ENCODE measurements around the gene CHD9. TPM values are rescaled to one million over a fixed set of nuclear protein-coding genes. Genes with fewer than 3 reads are reported as not detected.

CHD9 gene
- total RNA-seq, 4 donors from 2014 or later: 46.9 to 174 (median 133) TPM

- Histone ChIP-seq H3K4me1 (no peaks in the 10 kb centered on the region), H3K9me3 (no peaks in the 10 kb centered on the region), H3K27ac (no peak overlapping the region), H3K4me3 (no peak overlapping the region), H3K36me3 (no peaks in the 10 kb centered on the region), H3K27me3 (no peaks in the 10 kb centered on the region)
- intact Hi-C loops (cut with DNase I; ENCODE audit: low total_unique reads): no loop called here
- no peak for DNase-seq
- TF ChIP-seq POLR2A (IDR thresholded peaks at IDR 0.05) (no peak), CTCF (IDR thresholded peaks at IDR 0.05) (no peak)
These were observed 6.9 kb downstream of the CHD9 start for GRCh38 chr16:53061701-53062159.

- no peak for DNase-seq
- Histone ChIP-seq H3K4me1 (no peaks in the 10 kb centered on the region), H3K9me3 (no peaks in the 10 kb centered on the region), H3K27me3 (no peaks in the 10 kb centered on the region), H3K4me3 (no peak overlapping the region), H3K27ac (no peak overlapping the region), H3K36me3 (no peaks in the 10 kb centered on the region)
- TF ChIP-seq CTCF (IDR thresholded peaks at IDR 0.05) (no peak), POLR2A (IDR thresholded peaks at IDR 0.05) (no peak)
- intact Hi-C loops (cut with DNase I; ENCODE audit: low total_unique reads): no loop called here
These were observed 9.3 kb downstream of the CHD9 start for GRCh38 chr16:53064081-53064578.

GRCh38 chr16:53065461-53066061 is 10.8 kb downstream of the CHD9 start:
- DNase-seq: no peak
- H3K9me3 ChIP-seq: no peaks in the 10 kb centered on the region
- no peaks in the 10 kb centered on the region for H3K27me3 ChIP-seq
- H3K4me3 ChIP-seq: no peak overlapping the region
- peak overlapping the region; percentile 12 to 32 for H3K27ac ChIP-seq
- TF ChIP-seq POLR2A (IDR thresholded peaks at IDR 0.05): no peak
- no peak for TF ChIP-seq CTCF (IDR thresholded peaks at IDR 0.05)
- intact Hi-C loops (cut with DNase I; ENCODE audit: low total_unique reads): no loop called here
- H3K36me3 ChIP-seq: no peaks in the 10 kb centered on the region
- no peaks in the 10 kb centered on the region for H3K4me1 ChIP-seq

GRCh38 chr16:53067675-53068074 is 12.9 kb downstream of the CHD9 start:
- intact Hi-C loops (cut with DNase I; ENCODE audit: low total_unique reads): no loop called here
- Histone ChIP-seq H3K36me3 (no peaks in the 10 kb centered on the region), H3K4me3 (no peak overlapping the region), H3K27me3 (no peaks in the 10 kb centered on the region), H3K27ac (no peak overlapping the region), H3K9me3 (no peaks in the 10 kb centered on the region), H3K4me1 (peaks cover 0 to 6% of the 10 kb centered on the region in 2 donors)
- no peak for DNase-seq
- TF ChIP-seq CTCF (IDR thresholded peaks at IDR 0.05): no peak
- TF ChIP-seq POLR2A (IDR thresholded peaks at IDR 0.05): no peak

GRCh38 chr16:53068423-53068833 is 13.6 kb downstream of the CHD9 start:
- TF ChIP-seq POLR2A (IDR thresholded peaks at IDR 0.05) (no peak), CTCF (IDR thresholded peaks at IDR 0.05) (no peak)
- DNase-seq: no peak
- H3K4me1 ChIP-seq: peaks cover 0 to 6% of the 10 kb centered on the region in 2 donors
- intact Hi-C loops (cut with DNase I; ENCODE audit: low total_unique reads): no loop called here
- no peaks in the 10 kb centered on the region for H3K9me3 ChIP-seq
- H3K4me3 ChIP-seq: no peak overlapping the region
- no peak overlapping the region for H3K27ac ChIP-seq
- H3K27me3 ChIP-seq: no peaks in the 10 kb centered on the region
- H3K36me3 ChIP-seq: no peaks in the 10 kb centered on the region
